ENCODE results near the gene OCIAD1.

OCIAD1 gene

GRCh38 chr4:48898733-48899431, 68.0 kb downstream of the OCIAD1 start:
- DNase-seq, result peak; percentile 67

- DNase-seq, result no peak
These were observed 68.5 kb downstream of the OCIAD1 start for GRCh38 chr4:48899432-48899749.

- DNase-seq, result no peak
These were observed 69.1 kb downstream of the OCIAD1 start for GRCh38 chr4:48899950-48900349.

GRCh38 chr4:48901196-48901595, 70.3 kb downstream of the OCIAD1 start:
- no peak for DNase-seq

- DNase-seq, result no peak
These were observed 71.4 kb downstream of the OCIAD1 start for GRCh38 chr4:48902266-48902665.

GRCh38 chr4:48904101-48904500, 73.2 kb downstream of the OCIAD1 start:
- DNase-seq, result no peak

- DNase-seq, result no peak
These were observed 73.8 kb downstream of the OCIAD1 start for GRCh38 chr4:48904541-48905142.

GRCh38 chr4:48905363-48906015, 74.6 kb downstream of the OCIAD1 start:
- no peak for DNase-seq

GRCh38 chr4:48906206-48907173, 75.6 kb downstream of the OCIAD1 start, which contains the start of gene OCIAD2:
Gene OCIAD2 (minus strand): TSS chr4:48906774. CDS start chr4:48904549, 2,225 bp downstream.
- DNase-seq, result peak; percentile 12

- no peak for DNase-seq
These were observed 77.0 kb downstream of the OCIAD1 start for GRCh38 chr4:48907706-48908477.

- DNase-seq, result no peak
These were observed 77.8 kb downstream of the OCIAD1 start for GRCh38 chr4:48908687-48909086.

GRCh38 chr4:48909697-48910096, 78.8 kb downstream of the OCIAD1 start:
- peak; percentile 44 for DNase-seq

GRCh38 chr4:48910511-48910910, 79.6 kb downstream of the OCIAD1 start:
- no peak for DNase-seq
